K562 (cell line): ENCODE data around the gene ARL5C.

Experiments
- BRF2 ChIP-seq: IDR thresholded peaks from 3 replicates; pipeline ENCODE4 v1.6.1; 2011; ENCODE audit warnings: borderline replicate concordance, mild to moderate bottlenecking; ENCODE audit not compliant: insufficient read length, insufficient read depth
- CTCF ChIP-seq, 3 experiments: IDR thresholded peaks in 2 of 3; conservative IDR thresholded peaks in 1 of 3; 2 replicates each; pipeline ENCODE4 v1.5.1; 2011 to 2012; ENCODE audit warnings: low read length in 3 of 3, mild to moderate bottlenecking in 3 of 3, control low read depth in 2 of 3, improper control_type of control experiment in 1 of 3, inconsistent platforms in 1 of 3, low read depth in 1 of 3, mixed read lengths in 1 of 3, moderate library complexity in 1 of 3; ENCODE audit not compliant: insufficient read depth in 2 of 3
- NFIC ChIP-seq: fragments of 450-650 bp; IDR thresholded peaks from 2 replicates; pipeline ENCODE4 v1.6.1; 2017; ENCODE audit warnings: mild to moderate bottlenecking, inconsistent platforms
- POLR2AphosphoS5 ChIP-seq: IDR thresholded peaks from 2 replicates; pipeline ENCODE4 v1.6.1; 2011; ENCODE audit warnings: mild to moderate bottlenecking, low read depth, low read length, moderate library complexity; ENCODE audit not compliant: control insufficient read depth, insufficient read depth
- THAP7 ChIP-seq: fragments of 250-450 bp; sonication (Bioruptor Pico); IDR thresholded peaks from 2 replicates; pipeline ENCODE4 v1.5.0; 2021
- ZEB2 ChIP-seq: fragments of 450-650 bp; IDR thresholded peaks from 2 replicates; pipeline ENCODE4 v1.6.1; 2016
- ZNF561 ChIP-seq: fragments of 450-650 bp; formaldehyde crosslinking; conservative IDR thresholded peaks from 2 replicates; pipeline ENCODE4 v1.4.0; 2020; ENCODE audit warnings: mild to moderate bottlenecking, moderate library complexity

GRCh38 chr17:39139561-39139960 is 26.4 kb downstream of the ARL5C start:
- TF ChIP-seq THAP7 (CRISPR knock-in tag) = no peak
- TF ChIP-seq POLR2AphosphoS5 = no peak
- TF ChIP-seq BRF2 = no peak
- TF ChIP-seq ZEB2 = no peak
- no peak for TF ChIP-seq CTCF (IDR thresholded peaks at IDR 0.05 in 2 of 3, conservative IDR thresholded peaks at IDR 0.05 in 1 of 3; ENCODE audit: insufficient read depth in 2 of 3, low read depth in 1 of 3, low read length in 3 of 3)
- TF ChIP-seq NFIC = no peak
- no peak for TF ChIP-seq ZNF561 (CRISPR knock-in tag)
